ENCODE results near the gene CLCN7.

CLCN7 gene

DNA sequence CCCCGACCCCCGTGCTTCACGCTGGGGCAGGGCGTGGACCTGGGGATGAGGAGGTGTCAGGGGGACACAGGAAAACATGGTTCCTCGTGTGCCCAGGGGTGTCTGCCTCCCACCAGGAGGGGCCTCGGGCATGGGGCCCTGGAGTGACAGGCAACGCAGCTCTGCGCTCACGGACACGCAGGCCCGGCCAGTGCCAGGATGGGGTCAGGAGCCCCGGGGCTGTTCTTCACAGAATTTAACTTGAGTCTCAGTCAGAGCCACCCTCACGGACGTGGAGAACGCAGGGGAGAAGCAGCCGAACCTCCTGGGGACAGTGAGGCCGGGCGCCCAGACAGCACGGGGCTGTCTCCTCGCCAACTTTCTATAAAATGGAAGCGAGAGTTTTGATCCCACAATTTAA, 77.0 kb downstream of the CLCN7 start:
- no peak overlapping the region for H2AK5ac ChIP-seq (ENCODE audit: low read depth, low read length)

GRCh38 chr16:1395444-1396031, 79.3 kb downstream of the CLCN7 start:
- no peak overlapping the region for H2AFZ ChIP-seq (ENCODE audit: low read length)
- H3K4me2 ChIP-seq (ENCODE audit: insufficient read depth, low read length, poor library complexity, severe bottlenecking), result no peak overlapping the region
- WGBS, 2 donors (ENCODE audit: extremely low coverage in 2 of 2, insufficient read length in 2 of 2, insufficient replicate concordance in 1 of 2), result no CpG with 5 or more reads among the region's 22 CpGs
- H2AK5ac ChIP-seq (ENCODE audit: low read depth, low read length), result no peak overlapping the region
- no peak overlapping the region for H3K4me3 ChIP-seq (ENCODE audit: low read length in 2 of 2)
- no peak overlapping the region for H4K91ac ChIP-seq (ENCODE audit: low read depth, low read length, poor library complexity)
- no peaks in the 10 kb centered on the region for H3K4me1 ChIP-seq (ENCODE audit: control insufficient read depth in 2 of 2, insufficient read depth in 1 of 2, low read depth in 1 of 2, low read length in 2 of 2)
- H2BK5ac ChIP-seq (ENCODE audit: low read length), result no peak overlapping the region
- peaks cover 18% of the 10 kb centered on the region in 2 donors for H3K36me3 ChIP-seq (replicated peaks in 1 of 2; ENCODE audit: control insufficient read depth in 2 of 2, insufficient read depth in 2 of 2, low read length in 2 of 2)
- H2BK12ac ChIP-seq (ENCODE audit: low read length), result no peak overlapping the region
- no peak for DNase-seq (ENCODE audit: low spot score)
- H3K9ac ChIP-seq (ENCODE audit: low read depth, low read length, poor library complexity), result no peak overlapping the region
- H3K27me3 ChIP-seq (ENCODE audit: control insufficient read depth in 3 of 3, insufficient read depth in 3 of 3, low read depth in 1 of 3, low read length in 3 of 3), result no peaks in the 10 kb centered on the region
- no peak overlapping the region for H2BK120ac ChIP-seq (ENCODE audit: low read depth, low read length)
- no peak overlapping the region for H3K18ac ChIP-seq (ENCODE audit: low read length)
- H3K23ac ChIP-seq (ENCODE audit: low read depth, low read length, poor library complexity), result no peak overlapping the region
- H4K8ac ChIP-seq (ENCODE audit: low read depth, low read length), result no peak overlapping the region
- no peaks in the 10 kb centered on the region for H3K9me3 ChIP-seq (replicated peaks in 1 of 2; ENCODE audit: control insufficient read depth in 2 of 2, insufficient read depth in 1 of 2, low read depth in 1 of 2, low read length in 2 of 2)
- H2BK15ac ChIP-seq (ENCODE audit: low read length), result no peak overlapping the region
- peaks cover 4% of the 10 kb centered on the region for H3K79me1 ChIP-seq (ENCODE audit: low read depth, low read length)
- no peak overlapping the region for H3K14ac ChIP-seq (ENCODE audit: low read length)
- H3K4ac ChIP-seq (ENCODE audit: low read length), result no peak overlapping the region
- no peak overlapping the region for H3K27ac ChIP-seq (replicated peaks; ENCODE audit: low read length)

More for the DNA sequence above, 77.0 kb downstream of the CLCN7 start:
- no peak overlapping the region for H3K9ac ChIP-seq (ENCODE audit: low read depth, low read length, poor library complexity)
- H4K8ac ChIP-seq (ENCODE audit: low read depth, low read length), result no peak overlapping the region
- H3K9me3 ChIP-seq (replicated peaks in 1 of 2; ENCODE audit: control insufficient read depth in 2 of 2, insufficient read depth in 1 of 2, low read depth in 1 of 2, low read length in 2 of 2), result no peaks in the 10 kb centered on the region
- H3K27me3 ChIP-seq (ENCODE audit: control insufficient read depth in 3 of 3, insufficient read depth in 3 of 3, low read depth in 1 of 3, low read length in 3 of 3), result no peaks in the 10 kb centered on the region
- DNase-seq (ENCODE audit: low spot score), result no peak
- WGBS, 2 donors (ENCODE audit: extremely low coverage in 2 of 2, insufficient read length in 2 of 2, insufficient replicate concordance in 1 of 2), result no CpG with 5 or more reads among the region's 21 CpGs
- no peak overlapping the region for H3K23ac ChIP-seq (ENCODE audit: low read depth, low read length, poor library complexity)
- H3K4me2 ChIP-seq (ENCODE audit: insufficient read depth, low read length, poor library complexity, severe bottlenecking), result no peak overlapping the region
- H3K27ac ChIP-seq (replicated peaks; ENCODE audit: low read length), result no peak overlapping the region
- H2BK120ac ChIP-seq (ENCODE audit: low read depth, low read length), result no peak overlapping the region
- no peak overlapping the region for H2AFZ ChIP-seq (ENCODE audit: low read length)
- H3K4me1 ChIP-seq (ENCODE audit: control insufficient read depth in 2 of 2, insufficient read depth in 1 of 2, low read depth in 1 of 2, low read length in 2 of 2), result no peaks in the 10 kb centered on the region
- H3K4me3 ChIP-seq (ENCODE audit: low read length in 2 of 2), result no peak overlapping the region
- H2BK5ac ChIP-seq (ENCODE audit: low read length), result no peak overlapping the region
- no peak overlapping the region for H2BK15ac ChIP-seq (ENCODE audit: low read length)
- H2BK12ac ChIP-seq (ENCODE audit: low read length), result no peak overlapping the region
- no peak overlapping the region for H3K4ac ChIP-seq (ENCODE audit: low read length)
- no peak overlapping the region for H3K18ac ChIP-seq (ENCODE audit: low read length)
- peaks cover 10% of the 10 kb centered on the region for H3K79me1 ChIP-seq (ENCODE audit: low read depth, low read length)
- H4K91ac ChIP-seq (ENCODE audit: low read depth, low read length, poor library complexity), result no peak overlapping the region
- no peak overlapping the region for H3K14ac ChIP-seq (ENCODE audit: low read length)
- H3K36me3 ChIP-seq (replicated peaks in 1 of 2; ENCODE audit: control insufficient read depth in 2 of 2, insufficient read depth in 2 of 2, low read length in 2 of 2), result peaks cover 21 to 29% of the 10 kb centered on the region in 2 donors

Measured in neuronal stem cell (in vitro differentiated cells).